K562 (cell line): ENCODE data around the gene EGF. TPM values are rescaled to one million over a fixed set of nuclear protein-coding genes. Genes with fewer than 3 reads are reported as not detected.

ENCODE experiments used
- ATAC-seq: fragments of 200-7000 bp; cut with Tn5 transposase; 3 replicates; pipeline ENCODE4 v1.9.1; 2020; ENCODE audit warnings: moderate library complexity
- BruUV-seq: library from RNA; stranded (reverse); fragments of 400-500 nt; replicated peaks from 2 replicates; lab custom pipeline; 2021; lab: Mats Ljungman, UMichigan
- CTCF ChIA-PET: fragments of 300-600 bp; formaldehyde crosslinking; extraction: SDS; loops from one replicate; lab custom pipeline; 2021; ENCODE audit warnings: low intra/inter-chr PET ratio; lab: Yijun Ruan, JAX
- POLR2A ChIA-PET: fragments of 300-600, 350-650 bp; sonication (Branson Sonifier 250); formaldehyde crosslinking; extraction: SDS; loops from one replicate; lab custom pipeline; 2021; ENCODE audit warnings: antibody characterized with exemption, inconsistent platforms; lab: Yijun Ruan, JAX
- DNase-seq, 4 experiments: peaks; one replicate each; pipeline versions ENCODE4 v3.0.0 to v3.0.0-alpha.2; 2011 to 2018; ENCODE audit warnings: low spot score in 3 of 4, mixed read lengths in 3 of 4; ENCODE audit errors: extremely low read depth in 1 of 4
- FAIRE-seq: peaks from 2 replicates; lab custom pipeline; 2011; peaks lifted over from hg19 to GRCh38; lab: Jason Lieb, UNC
- H2AFZ ChIP-seq: 2 replicates; pipeline ENCODE4 v1.6.0; 2011; ENCODE audit warnings: low read depth, low read length, control low read depth, inconsistent platforms
- H3K27ac ChIP-seq: fragments of 200-600 bp; 3 replicates; pipeline ENCODE4 v1.8.0; 2011; ENCODE audit warnings: low read depth, mild to moderate bottlenecking, control low read depth, inconsistent platforms, low read length, moderate library complexity, mixed read lengths; ENCODE audit errors: extremely low read depth
- H3K27me3 ChIP-seq, 2 experiments: fragments of 300-600 bp in 1 of 2; 2 replicates in 1 of 2; 3 replicates in 1 of 2; pipeline versions ENCODE4 v1.6.0 to v1.8.0; 2011; ENCODE audit warnings: inconsistent platforms in 2 of 2, low read length in 2 of 2, mild to moderate bottlenecking in 1 of 2, mixed read lengths in 1 of 2, moderate library complexity in 1 of 2; ENCODE audit not compliant: control insufficient read depth in 2 of 2, insufficient read depth in 2 of 2
- H3K36me3 ChIP-seq: fragments of 300-600 bp; 3 replicates; pipeline ENCODE4 v1.8.0; 2011; ENCODE audit warnings: mild to moderate bottlenecking, low read length, inconsistent platforms; ENCODE audit not compliant: control insufficient read depth, insufficient read depth
- H3K4me1 ChIP-seq, 2 experiments: fragments of 200-600 bp in 1 of 2; replicated peaks in 1 of 2; 2 replicates in 1 of 2; 3 replicates in 1 of 2; pipeline versions ENCODE4 v1.5.1 to v1.8.0; 2011; ENCODE audit warnings: inconsistent platforms in 2 of 2, low read length in 2 of 2, mild to moderate bottlenecking in 1 of 2, mixed read lengths in 1 of 2, moderate library complexity in 1 of 2; ENCODE audit not compliant: control insufficient read depth in 2 of 2, insufficient read depth in 2 of 2
- H3K4me2 ChIP-seq: 2 replicates; pipeline ENCODE4 v1.6.1; 2011; ENCODE audit warnings: low read length, control low read depth, inconsistent platforms, mixed read lengths; ENCODE audit not compliant: insufficient read depth
- H3K4me3 ChIP-seq: fragments of 200-600 bp; sonication (generic), shearing (Covaris generic); 2 replicates; pipeline ENCODE4 v1.5.1; 2016; ENCODE audit warnings: control low read depth, inconsistent platforms
- H3K79me2 ChIP-seq: fragments of 200-600 bp; 3 replicates; pipeline ENCODE4 v1.8.0; 2011; ENCODE audit warnings: low read length, inconsistent platforms; ENCODE audit not compliant: control insufficient read depth, insufficient read depth
- H3K9ac ChIP-seq, 2 experiments: 2 replicates each; pipeline versions ENCODE4 v1.6.0 to v1.6.1; 2011; ENCODE audit warnings: low read depth in 2 of 2, low read length in 2 of 2, control low read depth in 1 of 2, inconsistent platforms in 1 of 2, mild to moderate bottlenecking in 1 of 2, mixed read lengths in 1 of 2; ENCODE audit not compliant: insufficient read depth in 1 of 2
- H3K9me1 ChIP-seq: one replicate; pipeline ENCODE4 v1.6.0; 2011; ENCODE audit warnings: inconsistent platforms, mild to moderate bottlenecking, low read length, moderate library complexity; ENCODE audit not compliant: control insufficient read depth, insufficient read depth
- H3K9me3 ChIP-seq: replicated peaks from 2 replicates; pipeline ENCODE4 v1.5.1; 2011; ENCODE audit warnings: low read depth, low read length, inconsistent platforms; ENCODE audit not compliant: control insufficient read depth, insufficient read depth
- H4K20me1 ChIP-seq: replicated peaks from 2 replicates; pipeline ENCODE4 v1.6.1; 2011; ENCODE audit warnings: low read length, inconsistent platforms, mixed read lengths; ENCODE audit not compliant: control insufficient read depth, insufficient read depth
- FOXK2 ChIP-seq, 2 experiments: fragments of 450-650 bp; IDR thresholded peaks in 1 of 2; conservative IDR thresholded peaks in 1 of 2; 2 replicates each; pipeline ENCODE4 v1.6.1; 2016; ENCODE audit warnings: low read depth in 2 of 2, mild to moderate bottlenecking in 1 of 2
- RAD21 ChIP-seq, 2 experiments: fragments of 250-450 bp in 1 of 2; fragments of 450-650 bp in 1 of 2; sonication (Bioruptor Pico) in 1 of 2; formaldehyde crosslinking in 1 of 2; IDR thresholded peaks in 1 of 2; conservative IDR thresholded peaks in 1 of 2; 2 replicates each; pipeline versions ENCODE4 v1.4.0 to v1.8.0; 2020 to 2022; ENCODE audit warnings: mild to moderate bottlenecking in 2 of 2, moderate library complexity in 1 of 2
- ZNF764 ChIP-seq: fragments of 250-450 bp; sonication (Bioruptor Pico); IDR thresholded peaks from 2 replicates; pipeline ENCODE4 v1.4.0; 2020; ENCODE audit warnings: low read depth, mild to moderate bottlenecking, moderate library complexity
- WGBS: fragments of 100-300 bp; shearing (Covaris generic); methylation state at CpG from one replicate; pipeline ENCODE4 v1.1.6; 2016; ENCODE audit warnings: low coverage, mixed read lengths; ENCODE audit not compliant: insufficient coverage; ENCODE audit errors: missing lambda C conversion rate; 5-methylcytosine and 5-hydroxymethylcytosine counted together
- in situ Hi-C: fragments of 300-500 bp; cut with MboI; formaldehyde crosslinking; loops from 4 replicates; pipeline ENCODE4 v1.15.0; 2018; ENCODE audit warnings: inconsistent platforms, mixed read lengths
- intact Hi-C: fragments of 100-400 bp; cut with micrococcal nuclease; formaldehyde crosslinking; loops from 2 replicates; pipeline ENCODE4 v1.14.2; 2022
- polyA plus RNA-seq, 8 experiments: library from polyadenylated mRNA; depleted of rRNA in 4 of 8; stranded (reverse) in 5 of 8; unstranded in 3 of 8; fragments of >200 nt; fragmentation: Nextera tagmentation in 2 of 8; fragmentation: Illumina TruSeq in 1 of 8; extraction: Ambion mirVana in 2 of 8; extraction: Trizol in 1 of 8; gene quantifications; 2 replicates each; pipeline versions ENCODE4 v1.2.1 to v1.2.3, GENCODE V29; 2011 to 2014; ENCODE audit warnings: inconsistent platforms in 1 of 8, missing spikeins in 1 of 8
- total RNA-seq, 7 experiments: library from RNA; depleted of rRNA in 6 of 7; stranded (reverse); fragments of >200 nt in 6 of 7; fragmentation: Illumina TruSeq in 2 of 7; extraction: Trizol in 2 of 7; gene quantifications; 2 replicates each; pipeline versions ENCODE4 v1.2.1 to v1.2.3, GENCODE V29; 2011 to 2021; ENCODE audit warnings: low replicate concordance in 1 of 7
- TF ChIP-seq, protein P1 (sequence below): fragments of 450-650 bp; formaldehyde crosslinking; IDR thresholded peaks from 2 replicates; pipeline ENCODE4 v1.4.0; 2020; ENCODE audit warnings: mild to moderate bottlenecking, moderate library complexity
- TF ChIP-seq, protein P2 (sequence below), 3 experiments: IDR thresholded peaks in 2 of 3; conservative IDR thresholded peaks in 1 of 3; 2 replicates each; pipeline ENCODE4 v1.5.1; 2011 to 2012; ENCODE audit warnings: low read length in 3 of 3, mild to moderate bottlenecking in 3 of 3, control low read depth in 2 of 3, improper control_type of control experiment in 1 of 3, inconsistent platforms in 1 of 3, low read depth in 1 of 3, mixed read lengths in 1 of 3, moderate library complexity in 1 of 3; ENCODE audit not compliant: insufficient read depth in 2 of 3
- TF ChIP-seq, protein P3 (sequence below), 2 experiments: fragments of 450-650 bp; formaldehyde crosslinking in 1 of 2; IDR thresholded peaks; 2 replicates each; pipeline versions ENCODE4 v1.4.0 to v1.6.1; 2014 to 2020; ENCODE audit warnings: mild to moderate bottlenecking in 2 of 2, borderline replicate concordance in 1 of 2, low read depth in 1 of 2

The EGF gene
- total and polyA plus RNA-seq, 9 of the 15 experiments (the other 6 are each of a cell fraction or from before 2014, with no cell fraction given): 0.32 to 3.1 (median 1.3) TPM

DNA sequence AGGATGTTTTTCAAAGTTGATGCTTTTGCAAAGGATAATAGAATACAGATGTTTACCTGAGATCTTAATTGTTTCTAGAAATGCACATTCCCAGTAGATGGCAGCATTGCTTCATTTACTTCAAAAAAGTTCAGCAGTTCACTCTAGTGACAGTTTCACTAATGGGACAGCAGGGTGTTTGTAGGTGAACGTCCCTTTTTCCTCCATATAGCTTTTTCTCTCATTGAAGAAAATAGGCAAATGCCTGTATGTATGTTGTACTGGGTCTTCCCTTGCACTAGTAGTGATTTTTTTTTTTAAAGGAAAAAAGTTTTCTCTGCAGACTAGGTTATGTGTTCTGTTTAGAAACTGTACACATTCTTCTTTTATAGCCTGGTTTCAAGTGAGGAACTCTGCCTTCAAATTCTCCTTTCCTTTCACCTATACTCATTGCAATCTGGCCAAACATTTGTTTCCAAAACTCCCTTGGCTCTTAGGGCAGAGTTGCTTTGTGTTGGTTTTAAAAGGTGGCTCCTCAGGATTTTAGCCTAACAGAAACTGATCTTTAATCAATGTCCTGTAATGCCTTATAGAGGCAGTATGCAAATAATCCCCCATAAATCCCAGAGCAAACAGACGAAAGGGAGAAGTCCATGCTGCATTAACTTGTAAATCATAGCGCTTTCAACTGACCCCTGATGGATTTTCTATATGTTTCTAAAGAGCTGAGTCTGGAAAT is 86.3 kb downstream of the EGF start:
- CTCF ChIA-PET: interaction anchor here (0.6 to 12.8 kb wide), 5 partner anchors 85 to 516 kb away, joined by 3 to 252 read pairs (median 4); no protein-coding TSS in a partner anchor
- Histone ChIP-seq H3K27ac (no peak overlapping the region), H3K9me3 (no peaks in the 10 kb centered on the region), H3K9ac (no peak overlapping the region), H3K4me2 (no peak overlapping the region; the same call in 1 of the 2 replicates), H3K4me1 (no peaks in the 10 kb centered on the region; a peak in 3 of 5 replicates), H3K4me3 (no peak overlapping the region), H4K20me1 (no peaks in the 10 kb centered on the region), H3K36me3 (no peaks in the 10 kb centered on the region), H3K9me1 (no peaks in the 10 kb centered on the region), H3K79me2 (no peaks in the 10 kb centered on the region), H2AFZ (no peak overlapping the region), H3K27me3 (no peaks in the 10 kb centered on the region)
- no TSS peak for BruUV-seq
- WGBS: 3% methylated on average over 3 of the region's 3 CpGs
- intact Hi-C loops (loop anchor here (1.0 to 10.0 kb wide), 2 partner anchors 510 to 1636 kb away; no protein-coding TSS in a partner anchor), in situ Hi-C loops (loop anchor here (5.0 kb wide), 1 partner anchor 518 kb away; no protein-coding TSS in a partner anchor)
- peak; percentile 86 for FAIRE-seq
- ATAC-seq: peak; percentile 91
- DNase-seq: peak; percentile 42 to 76 (median 50)
- POLR2A ChIA-PET: interaction anchor here (0.6 to 1.1 kb wide), 2 partner anchors 134 to 362 kb away, joined by 4 to 5 read pairs; no protein-coding TSS in a partner anchor
- TF ChIP-seq ZNF764 (CRISPR knock-in tag) (no peak), FOXK2 (conservative IDR thresholded peaks at IDR 0.05 in 1 of 2, IDR thresholded peaks at IDR 0.05 in 1 of 2; ENCODE audit: low read depth in 2 of 2) (peak; percentile 27 to 51; a peak in 1 of 4 replicates), RAD21 (CRISPR knock-in tag; conservative IDR thresholded peaks at IDR 0.05 in 1 of 2, IDR thresholded peaks at IDR 0.05 in 1 of 2) (peak; percentile 83 to 85)
- TF ChIP-seq, protein P1, sequence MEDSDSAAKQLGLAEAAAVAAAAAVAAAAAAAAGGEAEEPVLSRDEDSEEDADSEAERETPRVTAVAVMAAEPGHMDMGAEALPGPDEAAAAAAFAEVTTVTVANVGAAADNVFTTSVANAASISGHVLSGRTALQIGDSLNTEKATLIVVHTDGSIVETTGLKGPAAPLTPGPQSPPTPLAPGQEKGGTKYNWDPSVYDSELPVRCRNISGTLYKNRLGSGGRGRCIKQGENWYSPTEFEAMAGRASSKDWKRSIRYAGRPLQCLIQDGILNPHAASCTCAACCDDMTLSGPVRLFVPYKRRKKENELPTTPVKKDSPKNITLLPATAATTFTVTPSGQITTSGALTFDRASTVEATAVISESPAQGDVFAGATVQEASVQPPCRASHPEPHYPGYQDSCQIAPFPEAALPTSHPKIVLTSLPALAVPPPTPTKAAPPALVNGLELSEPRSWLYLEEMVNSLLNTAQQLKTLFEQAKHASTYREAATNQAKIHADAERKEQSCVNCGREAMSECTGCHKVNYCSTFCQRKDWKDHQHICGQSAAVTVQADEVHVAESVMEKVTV (CRISPR knock-in tag): peak; percentile 78
- TF ChIP-seq, protein P2, sequence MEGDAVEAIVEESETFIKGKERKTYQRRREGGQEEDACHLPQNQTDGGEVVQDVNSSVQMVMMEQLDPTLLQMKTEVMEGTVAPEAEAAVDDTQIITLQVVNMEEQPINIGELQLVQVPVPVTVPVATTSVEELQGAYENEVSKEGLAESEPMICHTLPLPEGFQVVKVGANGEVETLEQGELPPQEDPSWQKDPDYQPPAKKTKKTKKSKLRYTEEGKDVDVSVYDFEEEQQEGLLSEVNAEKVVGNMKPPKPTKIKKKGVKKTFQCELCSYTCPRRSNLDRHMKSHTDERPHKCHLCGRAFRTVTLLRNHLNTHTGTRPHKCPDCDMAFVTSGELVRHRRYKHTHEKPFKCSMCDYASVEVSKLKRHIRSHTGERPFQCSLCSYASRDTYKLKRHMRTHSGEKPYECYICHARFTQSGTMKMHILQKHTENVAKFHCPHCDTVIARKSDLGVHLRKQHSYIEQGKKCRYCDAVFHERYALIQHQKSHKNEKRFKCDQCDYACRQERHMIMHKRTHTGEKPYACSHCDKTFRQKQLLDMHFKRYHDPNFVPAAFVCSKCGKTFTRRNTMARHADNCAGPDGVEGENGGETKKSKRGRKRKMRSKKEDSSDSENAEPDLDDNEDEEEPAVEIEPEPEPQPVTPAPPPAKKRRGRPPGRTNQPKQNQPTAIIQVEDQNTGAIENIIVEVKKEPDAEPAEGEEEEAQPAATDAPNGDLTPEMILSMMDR (IDR thresholded peaks at IDR 0.05 in 2 of 3, conservative IDR thresholded peaks at IDR 0.05 in 1 of 3; ENCODE audit: insufficient read depth in 2 of 3, low read depth in 1 of 3, low read length in 3 of 3): peak; percentile 62 to 93 (median 88); a peak in 5 of 6 replicates
- TF ChIP-seq, protein P3, sequence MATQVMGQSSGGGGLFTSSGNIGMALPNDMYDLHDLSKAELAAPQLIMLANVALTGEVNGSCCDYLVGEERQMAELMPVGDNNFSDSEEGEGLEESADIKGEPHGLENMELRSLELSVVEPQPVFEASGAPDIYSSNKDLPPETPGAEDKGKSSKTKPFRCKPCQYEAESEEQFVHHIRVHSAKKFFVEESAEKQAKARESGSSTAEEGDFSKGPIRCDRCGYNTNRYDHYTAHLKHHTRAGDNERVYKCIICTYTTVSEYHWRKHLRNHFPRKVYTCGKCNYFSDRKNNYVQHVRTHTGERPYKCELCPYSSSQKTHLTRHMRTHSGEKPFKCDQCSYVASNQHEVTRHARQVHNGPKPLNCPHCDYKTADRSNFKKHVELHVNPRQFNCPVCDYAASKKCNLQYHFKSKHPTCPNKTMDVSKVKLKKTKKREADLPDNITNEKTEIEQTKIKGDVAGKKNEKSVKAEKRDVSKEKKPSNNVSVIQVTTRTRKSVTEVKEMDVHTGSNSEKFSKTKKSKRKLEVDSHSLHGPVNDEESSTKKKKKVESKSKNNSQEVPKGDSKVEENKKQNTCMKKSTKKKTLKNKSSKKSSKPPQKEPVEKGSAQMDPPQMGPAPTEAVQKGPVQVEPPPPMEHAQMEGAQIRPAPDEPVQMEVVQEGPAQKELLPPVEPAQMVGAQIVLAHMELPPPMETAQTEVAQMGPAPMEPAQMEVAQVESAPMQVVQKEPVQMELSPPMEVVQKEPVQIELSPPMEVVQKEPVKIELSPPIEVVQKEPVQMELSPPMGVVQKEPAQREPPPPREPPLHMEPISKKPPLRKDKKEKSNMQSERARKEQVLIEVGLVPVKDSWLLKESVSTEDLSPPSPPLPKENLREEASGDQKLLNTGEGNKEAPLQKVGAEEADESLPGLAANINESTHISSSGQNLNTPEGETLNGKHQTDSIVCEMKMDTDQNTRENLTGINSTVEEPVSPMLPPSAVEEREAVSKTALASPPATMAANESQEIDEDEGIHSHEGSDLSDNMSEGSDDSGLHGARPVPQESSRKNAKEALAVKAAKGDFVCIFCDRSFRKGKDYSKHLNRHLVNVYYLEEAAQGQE (IDR thresholded peaks at IDR 0.05; ENCODE audit: borderline replicate concordance): peak; percentile 59; the same call in 1 of the 2 replicates
- TF ChIP-seq, protein P3 (CRISPR knock-in tag; IDR thresholded peaks at IDR 0.05; ENCODE audit: low read depth): no peak
